HEK293 (cell line): Measurements from ENCODE around the gene EIF4E.

Experiments used
- BCL6B ChIP-seq: fragments of 450-650 bp; formaldehyde crosslinking; IDR thresholded peaks from 2 replicates; pipeline ENCODE4 v1.5.1; 2017; ENCODE audit warnings: missing biosample characterization, missing genetic modification characterization
- GLIS1 ChIP-seq: fragments of 450-650 bp; formaldehyde crosslinking; IDR thresholded peaks from 2 replicates; pipeline ENCODE4 v1.5.1; 2016; ENCODE audit warnings: missing biosample characterization, missing genetic modification characterization
- RBAK ChIP-seq: fragments of 450-650 bp; formaldehyde crosslinking; IDR thresholded peaks from 2 replicates; pipeline ENCODE4 v1.5.1; 2016; ENCODE audit warnings: missing biosample characterization, missing genetic modification characterization
- TRIM28 ChIP-seq: IDR thresholded peaks from 2 replicates; pipeline ENCODE4 v1.6.1; 2011; ENCODE audit warnings: low read length, control low read depth, borderline replicate concordance
- ZBTB11 ChIP-seq: fragments of 450-650 bp; formaldehyde crosslinking; conservative IDR thresholded peaks from 2 replicates; pipeline ENCODE4 v1.5.1; 2016; ENCODE audit warnings: low read depth, missing biosample characterization, missing genetic modification characterization
- ZBTB6 ChIP-seq: fragments of 450-650 bp; formaldehyde crosslinking; IDR thresholded peaks from 2 replicates; pipeline ENCODE4 v1.5.1; 2017; ENCODE audit warnings: missing biosample characterization, missing genetic modification characterization
- ZFP37 ChIP-seq: fragments of 450-650 bp; formaldehyde crosslinking; IDR thresholded peaks from 2 replicates; pipeline ENCODE4 v1.5.1; 2016; ENCODE audit warnings: missing biosample characterization, missing genetic modification characterization
- ZNF114 ChIP-seq: fragments of 450-650 bp; formaldehyde crosslinking; IDR thresholded peaks from 2 replicates; pipeline ENCODE4 v1.5.0; 2017; ENCODE audit warnings: missing biosample characterization, missing genetic modification characterization
- ZNF16 ChIP-seq: fragments of 450-650 bp; formaldehyde crosslinking; IDR thresholded peaks from 2 replicates; pipeline ENCODE4 v1.5.1; 2016; ENCODE audit warnings: low read depth, missing biosample characterization, missing genetic modification characterization
- ZNF174 ChIP-seq: fragments of 450-650 bp; formaldehyde crosslinking; IDR thresholded peaks from 2 replicates; pipeline ENCODE4 v1.5.0; 2017; ENCODE audit warnings: missing biosample characterization, mild to moderate bottlenecking, missing genetic modification characterization
- ZNF23 ChIP-seq: fragments of 450-650 bp; formaldehyde crosslinking; IDR thresholded peaks from 2 replicates; pipeline ENCODE4 v1.5.1; 2016; ENCODE audit warnings: missing biosample characterization, missing genetic modification characterization, borderline replicate concordance
- ZNF280C ChIP-seq: fragments of 450-650 bp; formaldehyde crosslinking; IDR thresholded peaks from 2 replicates; pipeline ENCODE4 v1.5.1; 2016; ENCODE audit warnings: missing biosample characterization, missing genetic modification characterization
- ZNF292 ChIP-seq: fragments of 450-650 bp; formaldehyde crosslinking; IDR thresholded peaks from 2 replicates; pipeline ENCODE4 v1.5.1; 2016; ENCODE audit warnings: low read depth, missing biosample characterization, missing genetic modification characterization, borderline replicate concordance
- ZNF350 ChIP-seq: fragments of 450-650 bp; formaldehyde crosslinking; IDR thresholded peaks from 2 replicates; pipeline ENCODE4 v1.5.0; 2017; ENCODE audit warnings: missing biosample characterization, mild to moderate bottlenecking, missing genetic modification characterization
- ZNF394 ChIP-seq: fragments of 450-650 bp; formaldehyde crosslinking; IDR thresholded peaks from 2 replicates; pipeline ENCODE4 v1.5.1; 2016; ENCODE audit warnings: missing biosample characterization, missing genetic modification characterization, mild to moderate bottlenecking, moderate library complexity, borderline replicate concordance
- ZNF473 ChIP-seq: fragments of 450-650 bp; formaldehyde crosslinking; IDR thresholded peaks from 2 replicates; pipeline ENCODE4 v1.5.1; 2017; ENCODE audit warnings: missing biosample characterization, missing genetic modification characterization
- ZNF529 ChIP-seq: fragments of 450-650 bp; formaldehyde crosslinking; IDR thresholded peaks from 2 replicates; pipeline ENCODE4 v1.5.1; 2017; ENCODE audit warnings: missing genetic modification characterization, missing biosample characterization; ENCODE audit not compliant: insufficient replicate concordance
- ZNF530 ChIP-seq: fragments of 450-650 bp; formaldehyde crosslinking; IDR thresholded peaks from 2 replicates; pipeline ENCODE4 v1.5.1; 2016; ENCODE audit warnings: low read depth, missing biosample characterization, missing genetic modification characterization
- ZNF549 ChIP-seq: fragments of 450-650 bp; IDR thresholded peaks from 2 replicates; pipeline ENCODE4 v1.5.1; 2018; ENCODE audit warnings: missing biosample characterization, missing genetic modification characterization, mild to moderate bottlenecking, inconsistent platforms, moderate library complexity
- ZNF555 ChIP-seq: fragments of 450-650 bp; formaldehyde crosslinking; conservative IDR thresholded peaks from 2 replicates; pipeline ENCODE4 v1.5.1; 2017; ENCODE audit warnings: missing biosample characterization, mild to moderate bottlenecking, missing genetic modification characterization, inconsistent platforms
- ZNF558 ChIP-seq: fragments of 450-650 bp; formaldehyde crosslinking; IDR thresholded peaks from 2 replicates; pipeline ENCODE4 v1.5.1; 2016; ENCODE audit warnings: missing biosample characterization, missing genetic modification characterization
- ZNF654 ChIP-seq: fragments of 450-650 bp; formaldehyde crosslinking; IDR thresholded peaks from 2 replicates; pipeline ENCODE4 v1.5.1; 2016; ENCODE audit warnings: low read depth, missing biosample characterization, missing genetic modification characterization
- ZNF677 ChIP-seq: fragments of 450-650 bp; IDR thresholded peaks from 2 replicates; pipeline ENCODE4 v1.5.0; 2018; ENCODE audit warnings: missing biosample characterization, mild to moderate bottlenecking, missing genetic modification characterization, moderate library complexity
- ZNF701 ChIP-seq: fragments of 450-650 bp; formaldehyde crosslinking; IDR thresholded peaks from 2 replicates; pipeline ENCODE4 v1.5.1; 2016; ENCODE audit warnings: missing biosample characterization, missing genetic modification characterization
- ZNF704 ChIP-seq: fragments of 450-650 bp; formaldehyde crosslinking; IDR thresholded peaks from 2 replicates; pipeline ENCODE4 v1.5.1; 2016; ENCODE audit warnings: missing biosample characterization, missing genetic modification characterization
- ZNF76 ChIP-seq: fragments of 450-650 bp; formaldehyde crosslinking; IDR thresholded peaks from 2 replicates; pipeline ENCODE4; 2016; ENCODE audit warnings: low read depth, missing biosample characterization, missing genetic modification characterization, borderline replicate concordance
- ZNF768 ChIP-seq: fragments of 450-650 bp; formaldehyde crosslinking; IDR thresholded peaks from 2 replicates; pipeline ENCODE4 v1.5.1; 2018; ENCODE audit warnings: missing biosample characterization, mild to moderate bottlenecking, missing genetic modification characterization
- ZNF776 ChIP-seq: fragments of 450-650 bp; formaldehyde crosslinking; IDR thresholded peaks from 2 replicates; pipeline ENCODE4 v1.5.0; 2017; ENCODE audit warnings: missing biosample characterization, missing genetic modification characterization, borderline replicate concordance
- ZNF785 ChIP-seq: fragments of 450-650 bp; formaldehyde crosslinking; IDR thresholded peaks from 2 replicates; pipeline ENCODE4 v1.5.1; 2016; ENCODE audit warnings: missing biosample characterization, missing genetic modification characterization
- ZNF792 ChIP-seq: fragments of 450-650 bp; formaldehyde crosslinking; IDR thresholded peaks from 2 replicates; pipeline ENCODE4 v1.5.1; 2016; ENCODE audit warnings: missing biosample characterization, missing genetic modification characterization
- ZSCAN5A ChIP-seq: fragments of 450-650 bp; formaldehyde crosslinking; IDR thresholded peaks from 2 replicates; pipeline ENCODE4 v1.5.1; 2016; ENCODE audit warnings: missing biosample characterization, missing genetic modification characterization

Gene EIF4E

GRCh38 chr4:98955229-98955628 lies 26.3 kb upstream of the EIF4E start (continued):
- no peak for TF ChIP-seq ZNF677 (tag by site-specific recombination)
- no peak for TF ChIP-seq ZSCAN5A
- TF ChIP-seq ZNF555 (tag by site-specific recombination), result peak; percentile 30
- TF ChIP-seq ZNF530 (tag by site-specific recombination), result no peak
- TF ChIP-seq ZNF549 (tag by site-specific recombination), result no peak
- no peak for TF ChIP-seq ZNF785 (tag by site-specific recombination)
- no peak for TF ChIP-seq ZNF704 (tag by site-specific recombination)
- TF ChIP-seq ZNF174 (tag by site-specific recombination), result no peak
- no peak for TF ChIP-seq ZNF114
- no peak for TF ChIP-seq ZBTB6 (tag by site-specific recombination)
- no peak for TF ChIP-seq ZFP37 (tag by site-specific recombination)
- no peak for TF ChIP-seq ZNF16 (tag by site-specific recombination)
- peak; percentile 31; the same call in 1 of the 2 replicates for TF ChIP-seq ZNF394 (tag by site-specific recombination)
- TF ChIP-seq GLIS1 (tag by site-specific recombination), result no peak
- TF ChIP-seq ZNF776 (tag by site-specific recombination), result no peak
- no peak for TF ChIP-seq ZNF558 (tag by site-specific recombination)
- TF ChIP-seq ZNF529 (tag by site-specific recombination), result no peak
- TF ChIP-seq ZNF76 (tag by site-specific recombination), result no peak
- no peak for TF ChIP-seq BCL6B (tag by site-specific recombination)
- TF ChIP-seq ZBTB11 (tag by site-specific recombination), result peak; percentile 54; the same call in 1 of the 2 replicates
- TF ChIP-seq RBAK, result no peak
- no peak for TF ChIP-seq ZNF792
- TF ChIP-seq ZNF654 (tag by site-specific recombination), result 0 out of 2 replicates have a peak, but pooled peaks have one; percentile 13
- no peak for TF ChIP-seq ZNF768 (tag by site-specific recombination)
- no peak for TF ChIP-seq ZNF701 (tag by site-specific recombination)
- TF ChIP-seq ZNF280C, result no peak
- TF ChIP-seq ZNF292, result no peak
- TF ChIP-seq TRIM28, result no peak
- TF ChIP-seq ZNF350, result no peak
- TF ChIP-seq ZNF23 (tag by site-specific recombination), result no peak
- no peak for TF ChIP-seq ZNF473 (tag by site-specific recombination)
